HL-60/S4 (cell line): Measurements from ENCODE around the gene ALDH9A1.
"Not testable (repeated sequence)": the region's sequence is repeated elsewhere in the genome, so short reads cannot be mapped to it uniquely, and the experiment has no call there.

Source experiments
- in situ Hi-C: fragments of 300-500 bp; cut with MboI; formaldehyde crosslinking; loops from 2 replicates; pipeline ENCODE4 v1.14.3; 2022; ENCODE audit warnings: low sequenced_read_pairs

Gene ALDH9A1

GRCh38 chr1:165647970-165648369 is 50.4 kb downstream of the ALDH9A1 start:
- in situ Hi-C loops: no loop called here

GRCh38 chr1:165647517-165647916 is 50.8 kb downstream of the ALDH9A1 start:
- in situ Hi-C loops: no loop called here

GRCh38 chr1:165645654-165646366 is 52.6 kb downstream of the ALDH9A1 start:
- in situ Hi-C loops: no loop called here

- in situ Hi-C loops: no loop called here
Measured at GRCh38 chr1:165644064-165644735, 54.2 kb downstream of the ALDH9A1 start.

GRCh38 chr1:165641231-165641987 is 57.0 kb downstream of the ALDH9A1 start:
- in situ Hi-C loops: no loop called here

- in situ Hi-C loops: no loop called here
Measured at GRCh38 chr1:165639821-165640623, 58.3 kb downstream of the ALDH9A1 start.

- in situ Hi-C loops: not testable (repeated sequence)
Measured at GRCh38 chr1:165638211-165638610, 60.2 kb downstream of the ALDH9A1 start.

GRCh38 chr1:165637427-165637826 is 60.9 kb downstream of the ALDH9A1 start:
- in situ Hi-C loops: no loop called here

- in situ Hi-C loops: no loop called here
Measured at GRCh38 chr1:165635823-165636222, 62.5 kb downstream of the ALDH9A1 start.

GRCh38 chr1:165635329-165635728 is 63.0 kb downstream of the ALDH9A1 start:
- in situ Hi-C loops: no loop called here

- in situ Hi-C loops: no loop called here
Measured at GRCh38 chr1:165634154-165634921, 64.0 kb downstream of the ALDH9A1 start.

- in situ Hi-C loops: no loop called here
Measured at GRCh38 chr1:165633614-165634013, 64.7 kb downstream of the ALDH9A1 start.

- in situ Hi-C loops: no loop called here
Measured at GRCh38 chr1:165632491-165632890, 65.9 kb downstream of the ALDH9A1 start.

GRCh38 chr1:165632152-165632469 is 66.3 kb downstream of the ALDH9A1 start:
- in situ Hi-C loops: no loop called here

- in situ Hi-C loops: no loop called here
Measured at GRCh38 chr1:165631342-165632151, 66.8 kb downstream of the ALDH9A1 start.

GRCh38 chr1:165630629-165631341 is 67.6 kb downstream of the ALDH9A1 start, which contains the start of gene MGST3:
Gene MGST3, plus strand, starts transcription at chr1:165631234. Its CDS starts 18,614 bp downstream, at chr1:165649848.
- in situ Hi-C loops: no loop called here

- in situ Hi-C loops: no loop called here
Measured at GRCh38 chr1:165629848-165630628, 68.3 kb downstream of the ALDH9A1 start.

GRCh38 chr1:165629151-165629550 is 69.2 kb downstream of the ALDH9A1 start:
- in situ Hi-C loops: no loop called here
